ENCODE measurements around the gene ZNF609. TPM values are rescaled to one million over a fixed set of nuclear protein-coding genes. Genes with fewer than 3 reads are reported as not detected.

The ZNF609 gene
- total and polyA plus RNA-seq, 2 experiments from 2014 or later: 6.3 to 11.3 TPM

DNA sequence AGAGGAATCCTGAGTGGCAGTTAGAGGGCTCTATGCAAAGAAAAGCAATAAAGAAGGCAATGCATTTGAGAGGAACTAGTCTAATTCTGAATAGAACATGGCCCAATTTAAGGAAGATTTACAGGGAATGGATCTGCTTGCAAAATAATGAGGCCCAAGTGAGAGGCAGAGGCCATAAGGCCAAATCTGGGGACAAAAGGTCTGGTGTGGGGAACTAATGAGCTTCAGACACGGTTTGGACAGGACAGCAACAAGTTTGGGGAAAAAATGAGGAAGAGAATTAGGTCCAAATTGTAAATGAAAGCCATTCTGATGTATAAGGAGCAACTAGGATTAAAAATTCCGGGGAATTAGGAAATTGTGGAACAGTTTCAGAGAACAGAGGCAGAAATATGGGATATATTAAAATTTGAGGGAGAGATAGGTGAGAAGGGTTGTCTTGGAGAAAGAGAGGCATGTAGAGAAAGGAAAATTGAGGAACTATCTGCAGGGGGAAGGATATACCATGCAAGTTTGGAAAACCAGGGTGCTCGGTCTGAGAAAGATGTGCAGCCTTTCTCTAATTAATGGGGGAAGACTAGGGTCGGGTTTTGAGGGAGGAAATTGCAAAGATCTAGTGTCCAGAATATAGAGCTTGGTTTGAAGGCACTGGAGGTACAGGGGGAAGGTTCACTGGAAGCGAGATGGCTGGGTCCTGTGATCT lies 241.3 kb downstream of the ZNF609 start:
- peak overlapping the region; percentile 95 for H3K4me2 ChIP-seq (ENCODE audit: unreplicated experiment)
- in situ Hi-C loops (cut with MboI): no loop called here

DNA sequence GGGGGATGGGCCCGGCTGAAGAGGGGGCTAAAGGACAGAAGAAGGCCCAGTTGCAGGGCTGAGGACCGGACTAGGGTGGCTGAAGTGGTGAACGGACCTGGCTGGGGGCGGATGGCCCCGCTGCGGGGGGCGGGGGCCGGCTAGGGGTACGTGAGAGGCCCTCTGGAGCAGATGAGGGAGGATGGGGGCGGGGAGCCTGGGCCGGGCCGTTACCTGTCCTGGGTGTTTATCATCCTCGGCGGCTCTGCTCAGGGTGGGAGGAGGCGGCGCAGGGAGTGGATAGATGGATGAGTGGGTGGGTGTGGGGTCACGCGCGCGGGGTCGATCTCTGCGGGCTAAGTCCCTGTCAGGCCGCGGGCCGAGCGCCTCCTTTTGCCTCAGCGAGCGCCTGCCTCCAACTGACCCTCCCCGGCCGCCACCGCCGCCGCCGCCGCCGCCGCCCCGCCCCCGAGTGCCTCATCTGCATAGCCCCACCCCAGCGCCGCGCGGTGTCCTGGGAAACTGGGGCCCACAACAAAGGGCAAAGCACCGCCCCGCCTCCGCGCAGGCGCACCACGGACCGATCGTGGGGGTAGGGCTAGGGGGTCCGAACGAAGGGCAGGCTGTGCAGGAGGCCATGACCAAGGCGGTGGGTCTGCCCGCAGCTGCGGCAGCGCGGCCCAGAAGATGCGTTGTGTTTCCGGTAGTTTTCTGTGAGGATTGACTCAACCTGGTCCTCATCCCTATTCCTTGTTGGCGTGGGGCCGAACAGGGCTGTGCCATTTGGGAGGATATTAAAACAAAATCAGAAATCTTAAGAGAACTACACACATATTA lies 242.6 kb downstream of the ZNF609 start:
- H3K27me3 ChIP-seq (replicated peaks; ENCODE audit: insufficient read depth): no peaks in the 10 kb centered on the region
- WGBS, 2 experiments (ENCODE audit: low coverage in 1 of 2, low lambda C conversion rate in 2 of 2, missing lambda C conversion rate in 2 of 2): 0 to 1% methylated on average over 27 to 57 of the region's 62 CpGs
- in situ Hi-C loops (cut with MboI): no loop called here
- peaks cover 40% of the 10 kb centered on the region for H3K4me1 ChIP-seq (ENCODE audit: insufficient read depth)
- peak overlapping the region; percentile 94 for H3K9ac ChIP-seq
- peak overlapping the region; percentile 95 for H3K4me2 ChIP-seq (ENCODE audit: unreplicated experiment)
- H3K79me2 ChIP-seq (ENCODE audit: insufficient read depth): peaks cover 49% of the 10 kb centered on the region
- peaks cover 8% of the 10 kb centered on the region; the same call in 1 of the 2 replicates for H4K20me1 ChIP-seq (ENCODE audit: insufficient read depth)
- H3K9me3 ChIP-seq (ENCODE audit: low read depth): no peaks in the 10 kb centered on the region
- H2AFZ ChIP-seq: peak overlapping the region; percentile 92
- TF ChIP-seq EZH2phosphoT487 (IDR thresholded peaks at IDR 0.05; ENCODE audit: insufficient read depth, low read depth) (no peak), EZH2 (IDR thresholded peaks at IDR 0.05; ENCODE audit: insufficient read depth, poor library complexity, severe bottlenecking) (no peak)
- peak; percentile 97 for DNase-seq
- H3K36me3 ChIP-seq (ENCODE audit: low read depth): no peaks in the 10 kb centered on the region
- H3K4me3 ChIP-seq: peak overlapping the region; percentile 85
- H3K27ac ChIP-seq: peak overlapping the region; percentile 29
- H3K9me2 ChIP-seq (ENCODE audit: insufficient read depth): no peaks in the 10 kb centered on the region
- peaks cover 18% of the 10 kb centered on the region for H3F3A ChIP-seq (ENCODE audit: insufficient read depth)

More for the DNA sequence above, 241.3 kb downstream of the ZNF609 start:
- no peaks in the 10 kb centered on the region for H3K9me3 ChIP-seq (ENCODE audit: low read depth)
- WGBS, 2 experiments (ENCODE audit: low coverage in 1 of 2, low lambda C conversion rate in 2 of 2, missing lambda C conversion rate in 2 of 2): 25 to 30% methylated on average over 5 of the region's 5 CpGs
- H3K9ac ChIP-seq: peak overlapping the region; percentile 94
- H3F3A ChIP-seq (ENCODE audit: insufficient read depth): peaks cover 23% of the 10 kb centered on the region
- no peaks in the 10 kb centered on the region for H3K36me3 ChIP-seq (ENCODE audit: low read depth)
- no peak overlapping the region for H3K27ac ChIP-seq
- peaks cover 45% of the 10 kb centered on the region for H3K4me1 ChIP-seq (ENCODE audit: insufficient read depth)
- peak overlapping the region; percentile 85 for H3K4me3 ChIP-seq
- H3K9me2 ChIP-seq (ENCODE audit: insufficient read depth): no peaks in the 10 kb centered on the region
- no peaks in the 10 kb centered on the region for H3K27me3 ChIP-seq (replicated peaks; ENCODE audit: insufficient read depth)
- TF ChIP-seq EZH2phosphoT487 (IDR thresholded peaks at IDR 0.05; ENCODE audit: insufficient read depth, low read depth): no peak
- no peak for TF ChIP-seq EZH2 (IDR thresholded peaks at IDR 0.05; ENCODE audit: insufficient read depth, poor library complexity, severe bottlenecking)
- peaks cover 8% of the 10 kb centered on the region; the same call in 1 of the 2 replicates for H4K20me1 ChIP-seq (ENCODE audit: insufficient read depth)
- H3K79me2 ChIP-seq (ENCODE audit: insufficient read depth): peaks cover 62% of the 10 kb centered on the region
- no peak for DNase-seq
- H2AFZ ChIP-seq: no peak overlapping the region

DNA sequence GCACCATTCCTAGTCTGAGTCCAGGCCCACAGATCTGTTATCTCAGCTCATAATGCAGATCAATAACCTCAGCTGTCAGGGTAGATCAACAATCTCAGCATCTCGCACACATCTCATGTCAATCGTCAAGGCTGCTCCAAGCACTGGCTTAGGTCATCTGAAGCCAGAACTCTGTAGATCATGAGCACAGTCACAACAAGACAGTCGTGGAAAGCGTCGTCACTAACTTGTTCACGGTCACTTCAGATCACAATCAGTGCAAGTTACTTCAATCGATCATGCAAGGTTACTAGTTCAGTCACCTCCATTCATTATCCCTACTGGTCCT lies 243.2 kb downstream of the ZNF609 start:
- Histone ChIP-seq H3K36me3 (ENCODE audit: low read depth) (no peaks in the 10 kb centered on the region), H3K27ac (peak overlapping the region; percentile 29; the same call in 1 of the 2 replicates), H3K9me3 (ENCODE audit: low read depth) (no peaks in the 10 kb centered on the region), H3K4me2 (ENCODE audit: unreplicated experiment) (peak overlapping the region; percentile 85), H3F3A (ENCODE audit: insufficient read depth) (peaks cover 12% of the 10 kb centered on the region), H4K20me1 (ENCODE audit: insufficient read depth) (peaks cover 8% of the 10 kb centered on the region; the same call in 1 of the 2 replicates), H3K27me3 (replicated peaks; ENCODE audit: insufficient read depth) (no peaks in the 10 kb centered on the region), H3K9me2 (ENCODE audit: insufficient read depth) (no peaks in the 10 kb centered on the region), H3K9ac (peak overlapping the region; percentile 94), H2AFZ (peak overlapping the region; percentile 92), H3K4me1 (ENCODE audit: insufficient read depth) (peaks cover 35% of the 10 kb centered on the region), H3K4me3 (peak overlapping the region; percentile 85), H3K79me2 (ENCODE audit: insufficient read depth) (peaks cover 43% of the 10 kb centered on the region)
- DNase-seq: no peak
- in situ Hi-C loops (cut with MboI): no loop called here
- TF ChIP-seq EZH2phosphoT487 (IDR thresholded peaks at IDR 0.05; ENCODE audit: insufficient read depth, low read depth): no peak
- no peak for TF ChIP-seq EZH2 (IDR thresholded peaks at IDR 0.05; ENCODE audit: insufficient read depth, poor library complexity, severe bottlenecking)
- 48 to 49% methylated on average over 7 of the region's 7 CpGs for WGBS, 2 experiments (ENCODE audit: low coverage in 1 of 2, low lambda C conversion rate in 2 of 2, missing lambda C conversion rate in 2 of 2)

DNA sequence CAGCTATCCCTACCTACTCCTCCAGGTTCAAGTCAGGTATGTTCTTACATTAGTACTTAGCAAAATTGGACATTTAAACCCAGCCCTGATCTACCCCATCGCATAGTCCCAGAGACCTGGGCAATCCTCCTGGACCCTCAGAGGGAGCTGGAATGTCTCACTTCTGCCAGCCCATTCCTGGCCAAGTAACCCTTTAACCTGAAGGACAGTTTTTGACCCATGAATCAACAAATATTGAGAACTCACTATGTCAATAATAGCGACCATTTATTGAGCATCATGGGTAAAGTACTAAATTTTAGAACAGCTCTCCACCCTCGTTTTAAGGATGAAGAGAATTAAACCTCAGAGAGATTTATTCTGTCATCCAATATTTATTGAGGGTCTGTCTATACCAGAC lies 244.6 kb downstream of the ZNF609 start:
- Histone ChIP-seq H3K4me1 (ENCODE audit: insufficient read depth) (peaks cover 22% of the 10 kb centered on the region), H3K79me2 (ENCODE audit: insufficient read depth) (peaks cover 29% of the 10 kb centered on the region), H3K27ac (no peak overlapping the region), H3K4me2 (ENCODE audit: unreplicated experiment) (no peak overlapping the region), H3K27me3 (replicated peaks; ENCODE audit: insufficient read depth) (no peaks in the 10 kb centered on the region), H2AFZ (no peak overlapping the region), H3K9me3 (ENCODE audit: low read depth) (no peaks in the 10 kb centered on the region), H3K9me2 (ENCODE audit: insufficient read depth) (no peaks in the 10 kb centered on the region), H4K20me1 (ENCODE audit: insufficient read depth) (no peaks in the 10 kb centered on the region), H3K4me3 (no peak overlapping the region), H3K9ac (no peak overlapping the region), H3F3A (ENCODE audit: insufficient read depth) (no peaks in the 10 kb centered on the region), H3K36me3 (ENCODE audit: low read depth) (no peaks in the 10 kb centered on the region)
- DNase-seq: no peak
- TF ChIP-seq EZH2 (IDR thresholded peaks at IDR 0.05; ENCODE audit: insufficient read depth, poor library complexity, severe bottlenecking) (no peak), EZH2phosphoT487 (IDR thresholded peaks at IDR 0.05; ENCODE audit: insufficient read depth, low read depth) (no peak)
- in situ Hi-C loops (cut with MboI): no loop called here
- WGBS, 2 experiments (ENCODE audit: low coverage in 1 of 2, low lambda C conversion rate in 2 of 2, missing lambda C conversion rate in 2 of 2): 77 to 83% methylated on average over 3 of the region's 3 CpGs
